Measurements from ENCODE around the gene SALL1. TPM values are rescaled to one million over a fixed set of nuclear protein-coding genes. Genes with fewer than 3 reads are reported as not detected.

Gene SALL1
- total and polyA plus RNA-seq, 10 donors, result under 0.01 TPM; not detected in 9

DNA sequence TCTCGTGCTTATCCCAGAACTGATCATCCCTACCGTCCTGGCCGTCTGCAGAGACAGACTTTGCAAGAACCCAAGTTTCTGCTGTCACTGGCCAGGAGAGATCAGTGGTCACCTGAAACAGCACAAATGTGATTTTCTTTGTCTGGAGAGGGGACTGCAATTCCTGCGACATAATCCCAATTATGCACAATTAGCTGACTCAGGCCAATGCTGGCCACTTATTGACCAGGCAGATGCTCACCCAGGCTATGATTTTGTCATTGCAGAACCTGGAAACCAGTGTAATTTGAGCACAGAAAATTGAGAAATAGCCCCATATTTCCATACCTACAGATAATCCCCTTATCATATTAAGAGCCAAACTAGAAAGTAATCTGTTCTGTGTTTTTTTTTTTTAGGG is 34.7 kb downstream of the SALL1 start:
- DNase-seq, result no peak
- intact Hi-C loops (cut with DNase I; ENCODE audit: low total_unique reads), result no loop called here
- Histone ChIP-seq H3K27me3 (replicated peaks in 1 of 7) (peaks cover 0 to 63% (median 33%) of the 10 kb centered on the region in 7 donors), H3K27ac (no peak overlapping the region), H3K4me3 (no peak overlapping the region), H3K36me3 (no peaks in the 10 kb centered on the region), H3K9me3 (no peaks in the 10 kb centered on the region), H3K4me1 (no peaks in the 10 kb centered on the region)
- TF ChIP-seq, protein P1, sequence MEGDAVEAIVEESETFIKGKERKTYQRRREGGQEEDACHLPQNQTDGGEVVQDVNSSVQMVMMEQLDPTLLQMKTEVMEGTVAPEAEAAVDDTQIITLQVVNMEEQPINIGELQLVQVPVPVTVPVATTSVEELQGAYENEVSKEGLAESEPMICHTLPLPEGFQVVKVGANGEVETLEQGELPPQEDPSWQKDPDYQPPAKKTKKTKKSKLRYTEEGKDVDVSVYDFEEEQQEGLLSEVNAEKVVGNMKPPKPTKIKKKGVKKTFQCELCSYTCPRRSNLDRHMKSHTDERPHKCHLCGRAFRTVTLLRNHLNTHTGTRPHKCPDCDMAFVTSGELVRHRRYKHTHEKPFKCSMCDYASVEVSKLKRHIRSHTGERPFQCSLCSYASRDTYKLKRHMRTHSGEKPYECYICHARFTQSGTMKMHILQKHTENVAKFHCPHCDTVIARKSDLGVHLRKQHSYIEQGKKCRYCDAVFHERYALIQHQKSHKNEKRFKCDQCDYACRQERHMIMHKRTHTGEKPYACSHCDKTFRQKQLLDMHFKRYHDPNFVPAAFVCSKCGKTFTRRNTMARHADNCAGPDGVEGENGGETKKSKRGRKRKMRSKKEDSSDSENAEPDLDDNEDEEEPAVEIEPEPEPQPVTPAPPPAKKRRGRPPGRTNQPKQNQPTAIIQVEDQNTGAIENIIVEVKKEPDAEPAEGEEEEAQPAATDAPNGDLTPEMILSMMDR (IDR thresholded peaks at IDR 0.05 in 8 of 11, conservative IDR thresholded peaks at IDR 0.05 in 3 of 11), result no peak
- TF ChIP-seq POLR2AphosphoS5 (IDR thresholded peaks at IDR 0.05), result no peak
- TF ChIP-seq POLR2A (IDR thresholded peaks at IDR 0.05), result no peak
- 43 to 55% (median 49%) methylated on average over 4 of the region's 4 CpGs for WGBS, 5 donors

GRCh38 chr16:51114382-51114781 is 36.7 kb downstream of the SALL1 start:
- no peak overlapping the region for H3K27ac ChIP-seq
- DNase-seq, result no peak
- peaks cover 0 to 75% (median 35%) of the 10 kb centered on the region in 7 donors for H3K27me3 ChIP-seq (replicated peaks in 1 of 7)
- no peaks in the 10 kb centered on the region for H3K4me1 ChIP-seq
- H3K4me3 ChIP-seq, result no peak overlapping the region
- TF ChIP-seq POLR2A (IDR thresholded peaks at IDR 0.05), result no peak
- TF ChIP-seq, protein P1 (IDR thresholded peaks at IDR 0.05 in 8 of 11, conservative IDR thresholded peaks at IDR 0.05 in 3 of 11), result no peak
- TF ChIP-seq POLR2AphosphoS5 (IDR thresholded peaks at IDR 0.05), result no peak
- WGBS, 5 donors, result 24 to 47% (median 34%) methylated on average over 7 to 9 of the region's 9 CpGs
- no peaks in the 10 kb centered on the region for H3K36me3 ChIP-seq
- intact Hi-C loops (cut with DNase I; ENCODE audit: low total_unique reads), result no loop called here
- peaks cover 0 to 1% (median 0%) of the 10 kb centered on the region in 8 donors for H3K9me3 ChIP-seq

- Histone ChIP-seq H3K27ac (no peak overlapping the region), H3K36me3 (no peaks in the 10 kb centered on the region), H3K4me3 (no peak overlapping the region), H3K27me3 (replicated peaks in 1 of 7) (peaks cover 0 to 72% (median 35%) of the 10 kb centered on the region in 7 donors), H3K4me1 (no peaks in the 10 kb centered on the region), H3K9me3 (peaks cover 0 to 7% (median 0%) of the 10 kb centered on the region in 8 donors)
- no peak for DNase-seq
- 2 to 8% (median 4%) methylated on average over 46 to 50 of the region's 50 CpGs for WGBS, 5 donors
- TF ChIP-seq, protein P1 (IDR thresholded peaks at IDR 0.05 in 8 of 11, conservative IDR thresholded peaks at IDR 0.05 in 3 of 11), result no peak
- TF ChIP-seq POLR2A (IDR thresholded peaks at IDR 0.05) (no peak), POLR2AphosphoS5 (IDR thresholded peaks at IDR 0.05) (no peak)
- intact Hi-C loops (cut with DNase I; ENCODE audit: low total_unique reads), result no loop called here
Observed at GRCh38 chr16:51113236-51114125, 37.6 kb downstream of the SALL1 start.

- WGBS, 5 donors, result 22 to 40% (median 25%) methylated on average over 3 of the region's 3 CpGs
Observed at GRCh38 chr16:51112323-51112722, 38.7 kb downstream of the SALL1 start.

More at GRCh38 chr16:51112323-51112722, 38.7 kb downstream of the SALL1 start:
- Histone ChIP-seq H3K4me1 (no peaks in the 10 kb centered on the region), H3K4me3 (no peak overlapping the region), H3K9me3 (peaks cover 0 to 7% (median 0%) of the 10 kb centered on the region in 8 donors), H3K27me3 (replicated peaks in 1 of 7) (peaks cover 0 to 72% (median 26%) of the 10 kb centered on the region in 7 donors), H3K27ac (no peak overlapping the region), H3K36me3 (no peaks in the 10 kb centered on the region)
- no peak for DNase-seq
- intact Hi-C loops (cut with DNase I; ENCODE audit: low total_unique reads), result no loop called here
- TF ChIP-seq POLR2A (IDR thresholded peaks at IDR 0.05) (no peak), POLR2AphosphoS5 (IDR thresholded peaks at IDR 0.05) (no peak)
- TF ChIP-seq, protein P1 (IDR thresholded peaks at IDR 0.05 in 8 of 11, conservative IDR thresholded peaks at IDR 0.05 in 3 of 11), result no peak
